Keratinocyte (primary cell): ENCODE results near the gene ALDH4A1. TPM values are rescaled to one million over a fixed set of nuclear protein-coding genes. Genes with fewer than 3 reads are reported as not detected.

Experiments
- DNase-seq: peaks from one replicate; pipeline ENCODE4 v3.0.0-alpha.2; 2011; ENCODE audit warnings: low read depth, missing footprints, low spot score
- FAIRE-seq: peaks from 2 replicates; lab custom pipeline; 2011; peaks lifted over from hg19 to GRCh38; lab: Jason Lieb, UNC
- H2AFZ ChIP-seq: 2 replicates; pipeline ENCODE4 v1.6.0; 2012; ENCODE audit warnings: low read length, control low read depth, inconsistent platforms; ENCODE audit not compliant: control insufficient read depth
- H3K27ac ChIP-seq: 2 replicates; pipeline ENCODE4 v1.5.1; 2011; ENCODE audit warnings: low read length; ENCODE audit not compliant: control insufficient read depth, insufficient read depth
- H3K27me3 ChIP-seq: 3 replicates; pipeline ENCODE4 v1.6.0; 2011; ENCODE audit warnings: low read length; ENCODE audit not compliant: control insufficient read depth, insufficient read depth; ENCODE audit errors: extremely low read depth
- H3K36me3 ChIP-seq, 2 experiments: 2 replicates in 1 of 2; 3 replicates in 1 of 2; pipeline ENCODE4 v1.5.1; 2011; ENCODE audit warnings: low read length in 2 of 2, mild to moderate bottlenecking in 1 of 2; ENCODE audit not compliant: control insufficient read depth in 2 of 2, insufficient read depth in 2 of 2; ENCODE audit errors: extremely low read depth in 1 of 2
- H3K4me1 ChIP-seq: 3 replicates; pipeline ENCODE4 v1.5.1; 2011; ENCODE audit warnings: low read length; ENCODE audit not compliant: control insufficient read depth, insufficient read depth; ENCODE audit errors: extremely low read depth
- H3K4me2 ChIP-seq: 3 replicates; pipeline ENCODE4 v1.6.0; 2011; ENCODE audit warnings: low read depth, low read length; ENCODE audit not compliant: control insufficient read depth, insufficient read depth; ENCODE audit errors: extremely low read depth
- H3K4me3 ChIP-seq, 3 experiments: fragments of 200-600 bp in 1 of 3; sonication (generic) in 1 of 3; 2 replicates in 2 of 3; 3 replicates in 1 of 3; pipeline ENCODE4 v1.5.1; 2011 to 2016; ENCODE audit warnings: low read length in 3 of 3, mild to moderate bottlenecking in 3 of 3, control low read depth in 2 of 3, inconsistent platforms in 1 of 3, low read depth in 1 of 3, mixed read lengths in 1 of 3, mixed run types in 1 of 3, moderate library complexity in 1 of 3; ENCODE audit not compliant: control insufficient read depth in 2 of 3, insufficient read depth in 2 of 3; ENCODE audit errors: extremely low read depth in 1 of 3
- H3K79me2 ChIP-seq: 2 replicates; pipeline ENCODE4 v1.6.0; 2012; ENCODE audit warnings: low read length; ENCODE audit not compliant: control insufficient read depth, insufficient read depth
- H3K9ac ChIP-seq: 3 replicates; pipeline ENCODE4 v1.6.0; 2011; ENCODE audit warnings: low read length; ENCODE audit not compliant: control insufficient read depth, insufficient read depth; ENCODE audit errors: extremely low read depth
- H3K9me1 ChIP-seq: 3 replicates; pipeline ENCODE4 v1.6.0; 2011; ENCODE audit warnings: low read length; ENCODE audit not compliant: control insufficient read depth, insufficient read depth; ENCODE audit errors: extremely low read depth
- H3K9me3 ChIP-seq: 2 replicates; pipeline ENCODE4 v1.5.1; 2012; ENCODE audit warnings: low read depth, low read length; ENCODE audit not compliant: control insufficient read depth
- H4K20me1 ChIP-seq: 3 replicates; pipeline ENCODE4 v1.6.0; 2011; ENCODE audit warnings: low read length; ENCODE audit not compliant: control insufficient read depth, insufficient read depth; ENCODE audit errors: extremely low read depth
- CTCF ChIP-seq, 3 experiments: IDR thresholded peaks in 1 of 3; conservative IDR thresholded peaks in 1 of 3; optimal IDR thresholded peaks in 1 of 3; 2 replicates in 2 of 3; 3 replicates in 1 of 3; pipeline versions ENCODE3 to v1.5.1; 2011; ENCODE audit warnings: low read length in 3 of 3, mild to moderate bottlenecking in 3 of 3, moderate library complexity in 2 of 3, control low read depth in 1 of 3, inconsistent platforms in 1 of 3; ENCODE audit not compliant: insufficient read depth in 2 of 3; ENCODE audit errors: extremely low read depth in 1 of 3
- EZH2 ChIP-seq: IDR thresholded peaks from one replicate; pipeline ENCODE4 v1.6.1; 2012; ENCODE audit warnings: inconsistent platforms, mild to moderate bottlenecking, low read length, moderate library complexity
- dilution Hi-C: fragments of 300-500 bp; cut with MboI; formaldehyde crosslinking; loops from one replicate; pipeline ENCODE4 v1.7.0; 2020; ENCODE audit warnings: low sequenced_read_pairs; ENCODE audit not compliant: extremely low pct_ligation_motif_present
- polyA plus RNA-seq, 5 experiments: library from polyadenylated mRNA; depleted of rRNA in 3 of 5; stranded (reverse) in 3 of 5; stranded (forward) in 1 of 5; unstranded in 1 of 5; fragments of >200 nt; gene quantifications; 1 replicate in 1 of 5; 2 replicates in 3 of 5; 3 replicates in 1 of 5; pipeline versions ENCODE4 v1.2.1 to v1.2.3, GENCODE V29; 2011 to 2012; ENCODE audit warnings: missing spikeins in 2 of 5, low read depth in 1 of 5, low replicate concordance in 1 of 5

ALDH4A1 gene
- polyA plus RNA-seq, 1 donor (not counting 4 experiments of a cell fraction or from before 2014, with no cell fraction given) = 52.7 TPM

- H3K4me3 ChIP-seq = peak overlapping the region; percentile 13 to 93 (median 63)
Observed at GRCh38 chr1:18949686-18950400, 47.5 kb upstream of the ALDH4A1 start.

DNA sequence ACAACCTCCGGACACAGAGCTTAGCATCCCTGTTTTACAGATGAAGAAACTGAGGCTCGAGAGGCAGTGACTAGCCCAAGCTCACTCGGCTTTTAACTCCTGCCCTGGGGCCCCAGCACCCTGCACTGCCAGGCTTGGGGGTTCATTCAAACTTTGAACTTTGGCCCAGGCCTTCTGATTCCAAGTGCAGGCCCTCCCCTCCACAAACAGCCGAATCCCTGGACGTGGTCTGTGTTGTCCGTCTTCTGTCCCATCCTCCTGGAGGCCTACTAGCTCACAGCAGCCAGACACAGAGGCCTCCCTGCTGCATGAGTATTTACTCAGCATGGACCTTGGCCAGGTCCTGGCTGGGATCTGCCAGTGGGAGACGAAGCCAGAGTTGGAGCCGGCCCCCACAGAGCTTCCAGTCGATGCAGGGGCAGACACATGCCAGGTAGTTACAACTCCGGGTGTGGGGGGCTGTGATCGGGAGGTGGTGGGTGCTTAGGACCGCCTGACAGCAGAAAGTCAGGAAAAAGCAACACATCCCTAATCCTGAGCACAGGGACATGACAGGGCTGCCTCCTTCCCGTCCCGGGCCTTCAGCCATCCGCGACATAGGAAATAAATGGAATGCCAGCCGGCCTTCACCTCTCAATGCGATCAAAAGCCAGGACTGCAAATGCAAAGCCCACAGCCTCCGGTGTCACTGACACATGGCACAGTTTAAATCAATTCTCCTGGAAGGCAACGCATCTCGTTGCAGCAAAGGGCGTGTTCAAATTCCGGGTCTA, 46.7 kb upstream of the ALDH4A1 start:
- DNase-seq = no peak
- Histone ChIP-seq H3K9ac (peak overlapping the region; percentile 78), H3K36me3 (peaks cover 2 to 26% of the 10 kb centered on the region in 2 experiments), H3K9me1 (peaks cover 2% of the 10 kb centered on the region), H3K4me2 (peak overlapping the region; percentile 91), H3K4me3 (peak overlapping the region in 2 of 3 experiments; percentile 63 to 93), H4K20me1 (peaks cover 13% of the 10 kb centered on the region), H2AFZ (no peak overlapping the region), H3K9me3 (no peaks in the 10 kb centered on the region), H3K79me2 (peaks cover 100% of the 10 kb centered on the region), H3K4me1 (peaks cover 95% of the 10 kb centered on the region), H3K27me3 (no peaks in the 10 kb centered on the region), H3K27ac (peak overlapping the region; percentile 81)
- no peak for TF ChIP-seq EZH2
- no peak for TF ChIP-seq CTCF (optimal IDR thresholded peaks at IDR 0.05 in 1 of 3, IDR thresholded peaks at IDR 0.05 in 1 of 3, conservative IDR thresholded peaks at IDR 0.05 in 1 of 3; ENCODE audit: extremely low read depth in 1 of 3, insufficient read depth in 2 of 3, low read length in 3 of 3)
- peak; percentile 29 for FAIRE-seq
- dilution Hi-C loops = no loop called here

More at GRCh38 chr1:18949686-18950400, 47.5 kb upstream of the ALDH4A1 start:
- H3K4me2 ChIP-seq = peak overlapping the region; percentile 91
- H3K79me2 ChIP-seq = peaks cover 100% of the 10 kb centered on the region
- no peak overlapping the region for H2AFZ ChIP-seq
- DNase-seq (no peak), FAIRE-seq (peak; percentile 91)
- no peaks in the 10 kb centered on the region for H3K27me3 ChIP-seq
- H3K4me1 ChIP-seq = peaks cover 90% of the 10 kb centered on the region
- H3K27ac ChIP-seq = peak overlapping the region; percentile 81
- H4K20me1 ChIP-seq = peaks cover 17% of the 10 kb centered on the region
- dilution Hi-C loops = no loop called here
- TF ChIP-seq EZH2 (no peak), CTCF (optimal IDR thresholded peaks at IDR 0.05 in 1 of 3, IDR thresholded peaks at IDR 0.05 in 1 of 3, conservative IDR thresholded peaks at IDR 0.05 in 1 of 3; ENCODE audit: extremely low read depth in 1 of 3, insufficient read depth in 2 of 3, low read length in 3 of 3) (peak in 1 of 3 experiments; percentile 14)
- H3K9me1 ChIP-seq = peaks cover 2% of the 10 kb centered on the region
- peaks cover 2 to 32% of the 10 kb centered on the region in 2 experiments for H3K36me3 ChIP-seq
- H3K9me3 ChIP-seq = no peaks in the 10 kb centered on the region
- H3K9ac ChIP-seq = peak overlapping the region; percentile 78
